Panc1 (cell line): Measurements from ENCODE around the gene NLRP11.
"Not testable (repeated sequence)": the region's sequence is repeated elsewhere in the genome, so short reads cannot be mapped to it uniquely, and the experiment has no call there.

Experiments
- POLR2AphosphoS5 ChIP-seq: IDR thresholded peaks from 2 replicates; pipeline ENCODE4 v1.6.1; 2012; ENCODE audit warnings: mild to moderate bottlenecking, low read depth, low read length, moderate library complexity
- TF ChIP-seq, protein P1 (sequence below): fragments of 450-650 bp; IDR thresholded peaks from 2 replicates; pipeline ENCODE4 v1.5.1; 2017; ENCODE audit warnings: mild to moderate bottlenecking

DNA sequence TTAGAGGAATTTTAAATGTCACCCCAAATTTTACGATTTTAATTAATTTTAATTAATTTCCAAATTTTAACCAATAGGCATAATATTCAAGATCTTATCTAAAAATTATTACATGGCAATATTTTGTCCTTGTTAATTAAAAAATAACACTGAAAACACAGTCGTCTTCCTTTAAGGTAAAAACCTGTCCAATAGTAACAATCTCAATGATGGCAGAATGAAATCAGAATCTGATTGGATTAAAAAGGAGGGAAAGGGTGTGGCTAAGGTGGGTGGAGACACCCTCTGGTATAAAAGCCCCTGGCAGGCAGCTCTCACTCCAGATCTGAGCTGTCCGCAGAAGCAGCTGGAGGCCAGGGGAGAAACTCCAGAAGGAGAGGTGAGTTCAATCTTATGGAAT is 73.0 kb downstream of the NLRP11 start, which contains the start of gene RFPL4A:
- TF ChIP-seq, protein P1, sequence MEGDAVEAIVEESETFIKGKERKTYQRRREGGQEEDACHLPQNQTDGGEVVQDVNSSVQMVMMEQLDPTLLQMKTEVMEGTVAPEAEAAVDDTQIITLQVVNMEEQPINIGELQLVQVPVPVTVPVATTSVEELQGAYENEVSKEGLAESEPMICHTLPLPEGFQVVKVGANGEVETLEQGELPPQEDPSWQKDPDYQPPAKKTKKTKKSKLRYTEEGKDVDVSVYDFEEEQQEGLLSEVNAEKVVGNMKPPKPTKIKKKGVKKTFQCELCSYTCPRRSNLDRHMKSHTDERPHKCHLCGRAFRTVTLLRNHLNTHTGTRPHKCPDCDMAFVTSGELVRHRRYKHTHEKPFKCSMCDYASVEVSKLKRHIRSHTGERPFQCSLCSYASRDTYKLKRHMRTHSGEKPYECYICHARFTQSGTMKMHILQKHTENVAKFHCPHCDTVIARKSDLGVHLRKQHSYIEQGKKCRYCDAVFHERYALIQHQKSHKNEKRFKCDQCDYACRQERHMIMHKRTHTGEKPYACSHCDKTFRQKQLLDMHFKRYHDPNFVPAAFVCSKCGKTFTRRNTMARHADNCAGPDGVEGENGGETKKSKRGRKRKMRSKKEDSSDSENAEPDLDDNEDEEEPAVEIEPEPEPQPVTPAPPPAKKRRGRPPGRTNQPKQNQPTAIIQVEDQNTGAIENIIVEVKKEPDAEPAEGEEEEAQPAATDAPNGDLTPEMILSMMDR, result not testable (repeated sequence)
- not testable (repeated sequence) for TF ChIP-seq POLR2AphosphoS5
